ENCODE data around the gene WDR49. TPM values are rescaled to one million over a fixed set of nuclear protein-coding genes. Genes with fewer than 3 reads are reported as not detected.

The WDR49 gene
- total and polyA plus RNA-seq, 2 donors (not counting 1 experiment from before 2014, with no cell fraction given) = 0.88 to 1.4 TPM

DNA sequence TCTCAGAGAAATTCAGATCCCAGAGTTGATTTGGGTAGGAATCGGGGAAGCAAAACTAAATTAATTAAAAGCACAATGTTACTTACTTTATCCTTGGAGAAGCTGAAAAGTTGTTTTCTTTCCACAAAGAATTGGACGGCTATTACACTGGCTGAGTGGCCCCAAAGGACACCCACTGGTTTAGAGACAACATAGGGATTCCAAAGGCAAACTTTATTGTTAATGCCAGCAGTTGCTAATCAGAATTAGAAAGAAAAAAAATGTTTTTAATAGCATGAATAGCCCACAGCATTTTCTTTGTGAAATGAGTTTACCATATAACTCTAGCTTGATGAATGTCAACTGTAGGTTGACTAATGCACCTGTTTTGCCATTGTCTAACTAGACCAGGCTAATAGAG, 51.7 kb downstream of the WDR49 start:
- no peak for DNase-seq
- peaks cover 3% of the 10 kb centered on the region for H3K27me3 Mint-ChIP-seq
- CTCF ChIA-PET = no interaction called here
- POLR2A ChIA-PET = no interaction called here
- H3K27ac ChIP-seq (ENCODE audit: low read length in 2 of 2) = no peak overlapping the region
- intact Hi-C loops (cut with micrococcal nuclease) = no loop called here
- no peaks in the 10 kb centered on the region for H4K20me1 ChIP-seq (ENCODE audit: control insufficient read depth, insufficient read depth, low read length, poor library complexity, severe bottlenecking)
- H3K4me1 ChIP-seq (ENCODE audit: control insufficient read depth in 2 of 2, insufficient read depth in 2 of 2, low read length in 2 of 2) = no peaks in the 10 kb centered on the region
- peaks cover 0 to 1% of the 10 kb centered on the region in 2 experiments for H3K36me3 ChIP-seq (replicated peaks in 1 of 2; ENCODE audit: control extremely low read depth in 1 of 2, control insufficient read depth in 1 of 2, extremely low read depth in 1 of 2, insufficient read depth in 2 of 2, low read length in 1 of 2)
- H3K4me3 ChIP-seq (ENCODE audit: control extremely low read depth in 1 of 5, extremely low read depth in 1 of 5, insufficient read depth in 1 of 5, low read depth in 2 of 5, low read length in 4 of 5) = no peak overlapping the region
- no peak overlapping the region for H2AFZ ChIP-seq (ENCODE audit: insufficient read depth, low read depth, low read length, poor library complexity, severe bottlenecking)
- 100% methylated on average over 1 of the region's 2 CpGs for WGBS (ENCODE audit: insufficient coverage)
- H3K4me1 Mint-ChIP-seq = no peaks in the 10 kb centered on the region
- no peak overlapping the region for H3K4me2 ChIP-seq (replicated peaks; ENCODE audit: low read depth, low read length, poor library complexity, severe bottlenecking)
- H3K27me3 ChIP-seq (replicated peaks in 1 of 4; ENCODE audit: control extremely low read depth in 1 of 4, control insufficient read depth in 3 of 4, insufficient read depth in 4 of 4, low read length in 3 of 4) = no peaks in the 10 kb centered on the region
- H3K9ac ChIP-seq (ENCODE audit: low read length) = no peak overlapping the region
- TF ChIP-seq CTCF (IDR thresholded peaks at IDR 0.05) = no peak
- no peak for TF ChIP-seq EZH2 (IDR thresholded peaks at IDR 0.05; ENCODE audit: borderline replicate concordance, insufficient read depth, low read depth, low read length, poor library complexity, severe bottlenecking)
- no peaks in the 10 kb centered on the region for H3K79me2 ChIP-seq (ENCODE audit: control insufficient read depth, insufficient read depth, low read length)
- H3K27ac Mint-ChIP-seq = no peak overlapping the region
- H3K9me3 Mint-ChIP-seq (ENCODE audit: insufficient read depth) = no peaks in the 10 kb centered on the region
- H3K4me3 Mint-ChIP-seq = no peak overlapping the region
- peaks cover 0 to 9% (median under 1%) of the 10 kb centered on the region in 3 donors for H3K9me3 ChIP-seq (ENCODE audit: control extremely low read depth in 1 of 3, control insufficient read depth in 2 of 3, insufficient read depth in 1 of 3, low read length in 2 of 3)
- no peak for ATAC-seq (ENCODE audit: low read depth)

DNA sequence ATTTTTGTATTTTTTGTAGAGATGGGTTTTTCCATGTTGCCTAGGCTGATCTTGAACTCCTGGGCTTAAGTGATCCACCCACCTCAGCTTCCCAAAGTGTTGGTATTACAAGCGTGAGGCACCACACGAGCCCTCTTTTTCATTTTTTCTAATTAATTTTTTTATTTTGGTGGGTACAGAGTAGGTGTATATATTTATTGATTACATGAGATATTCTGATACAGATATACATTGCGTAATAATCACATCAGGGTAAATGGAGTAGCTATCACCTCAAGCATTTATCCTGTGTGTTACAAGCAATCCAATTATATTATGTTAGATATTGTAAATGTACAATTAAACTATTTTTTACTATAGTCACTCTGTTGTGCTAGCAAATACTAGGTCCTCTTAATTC, 66.1 kb downstream of the WDR49 start:
- no peak overlapping the region for H3K9ac ChIP-seq (ENCODE audit: low read length)
- no peak overlapping the region for H3K4me3 Mint-ChIP-seq
- no peaks in the 10 kb centered on the region for H3K27me3 Mint-ChIP-seq
- no peaks in the 10 kb centered on the region for H3K4me1 Mint-ChIP-seq
- no peaks in the 10 kb centered on the region for H3K4me1 ChIP-seq (ENCODE audit: control insufficient read depth in 2 of 2, insufficient read depth in 2 of 2, low read length in 2 of 2)
- H3K27ac ChIP-seq (ENCODE audit: low read length in 2 of 2) = no peak overlapping the region
- no peak for TF ChIP-seq EZH2 (IDR thresholded peaks at IDR 0.05; ENCODE audit: borderline replicate concordance, insufficient read depth, low read depth, low read length, poor library complexity, severe bottlenecking)
- no peak for TF ChIP-seq CTCF (IDR thresholded peaks at IDR 0.05)
- no peaks in the 10 kb centered on the region for H4K20me1 ChIP-seq (ENCODE audit: control insufficient read depth, insufficient read depth, low read length, poor library complexity, severe bottlenecking)
- no peaks in the 10 kb centered on the region for H3K79me2 ChIP-seq (ENCODE audit: control insufficient read depth, insufficient read depth, low read length)
- H2AFZ ChIP-seq (ENCODE audit: insufficient read depth, low read depth, low read length, poor library complexity, severe bottlenecking) = no peak overlapping the region
- H3K4me2 ChIP-seq (replicated peaks; ENCODE audit: low read depth, low read length, poor library complexity, severe bottlenecking) = no peak overlapping the region
- no peaks in the 10 kb centered on the region for H3K9me3 Mint-ChIP-seq (ENCODE audit: insufficient read depth)
- H3K27me3 ChIP-seq (replicated peaks in 1 of 4; ENCODE audit: control extremely low read depth in 1 of 4, control insufficient read depth in 3 of 4, insufficient read depth in 4 of 4, low read length in 3 of 4) = no peaks in the 10 kb centered on the region
- DNase-seq = no peak
- intact Hi-C loops (cut with micrococcal nuclease) = no loop called here
- POLR2A ChIA-PET = no interaction called here
- no peak overlapping the region for H3K4me3 ChIP-seq (ENCODE audit: control extremely low read depth in 1 of 5, extremely low read depth in 1 of 5, insufficient read depth in 1 of 5, low read depth in 2 of 5, low read length in 4 of 5)
- no peak for ATAC-seq (ENCODE audit: low read depth)
- H3K27ac Mint-ChIP-seq = no peak overlapping the region
- H3K9me3 ChIP-seq (ENCODE audit: control extremely low read depth in 1 of 3, control insufficient read depth in 2 of 3, insufficient read depth in 1 of 3, low read length in 2 of 3) = no peaks in the 10 kb centered on the region
- CTCF ChIA-PET = no interaction called here
- H3K36me3 ChIP-seq (replicated peaks in 1 of 2; ENCODE audit: control extremely low read depth in 1 of 2, control insufficient read depth in 1 of 2, extremely low read depth in 1 of 2, insufficient read depth in 2 of 2, low read length in 1 of 2) = no peaks in the 10 kb centered on the region
- no CpG with 5 or more reads among the region's 3 CpGs for WGBS (ENCODE audit: insufficient coverage)

Data from B cell (primary cell).